Progenitor cell of endocrine pancreas (in vitro differentiated cells): ENCODE measurements around the gene ARHGAP23. TPM values are rescaled to one million over a fixed set of nuclear protein-coding genes. Genes with fewer than 3 reads are reported as not detected.
"Not testable (repeated sequence)": the region's sequence is repeated elsewhere in the genome, so short reads cannot be mapped to it uniquely, and the experiment has no call there.

Experiments
- DNase-seq: peaks from one replicate; pipeline ENCODE4 v3.0.0; 2021; ENCODE audit warnings: low spot score; ENCODE audit not compliant: unreplicated experiment
- H3K27ac Mint-ChIP-seq: 2 replicates; pipeline ENCODE4 v1.8.0; 2021; ENCODE audit warnings: mild to moderate bottlenecking, moderate library complexity, mixed read lengths
- H3K27me3 Mint-ChIP-seq: 2 replicates; pipeline ENCODE4 v1.8.0; 2021; ENCODE audit warnings: mixed read lengths
- H3K36me3 Mint-ChIP-seq: 2 replicates; pipeline ENCODE4 v1.8.0; 2022; ENCODE audit warnings: mixed read lengths; ENCODE audit not compliant: insufficient read depth
- H3K4me1 Mint-ChIP-seq: 2 replicates; pipeline ENCODE4 v1.8.0; 2021; ENCODE audit warnings: low read depth, mixed read lengths
- H3K4me3 Mint-ChIP-seq: 2 replicates; pipeline ENCODE4 v1.8.0; 2021; ENCODE audit warnings: low read depth, mild to moderate bottlenecking, moderate library complexity, mixed read lengths
- H3K9me3 Mint-ChIP-seq: 2 replicates; pipeline ENCODE4 v1.8.0; 2021; ENCODE audit warnings: low read depth, mixed read lengths
- CTCF ChIP-seq: fragments of 200-600 bp; sonication (generic); IDR thresholded peaks from one replicate; pipeline ENCODE4 v1.5.0; 2021; ENCODE audit warnings: antibody characterized with exemption, mild to moderate bottlenecking; ENCODE audit not compliant: unreplicated experiment
- total RNA-seq: library from RNA; stranded (reverse); gene quantifications from 2 replicates; pipeline ENCODE4 v1.2.1, GENCODE V29; 2021

ARHGAP23 gene
- total RNA-seq, 1 donor from 2014 or later, result 2.9 TPM

DNA sequence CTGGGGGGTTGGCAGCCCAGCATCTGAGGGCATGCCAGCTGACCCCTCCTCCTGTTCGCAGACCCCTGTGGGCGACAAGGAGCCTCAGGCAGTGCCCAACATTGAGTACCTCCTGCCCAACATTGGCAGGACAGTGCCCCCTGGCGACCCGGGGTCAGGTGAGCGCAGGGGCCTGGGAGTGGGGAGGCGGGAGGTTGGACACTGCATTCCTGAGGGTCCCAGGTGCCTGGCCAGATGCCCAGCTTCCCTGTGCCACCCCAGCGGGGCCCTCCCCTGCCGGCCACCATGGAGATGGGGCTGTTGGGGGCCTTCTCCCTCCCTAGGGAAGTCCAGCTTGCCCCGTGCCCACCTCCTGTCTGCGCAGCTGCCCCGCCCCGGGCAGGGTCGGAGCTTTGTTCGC is 70.1 kb downstream of the ARHGAP23 start:
- Mint-ChIP-seq H3K27me3 (peaks cover 5% of the 10 kb centered on the region), H3K4me1 (no peaks in the 10 kb centered on the region), H3K9me3 (peaks cover 6% of the 10 kb centered on the region), H3K4me3 (no peak overlapping the region), H3K27ac (no peak overlapping the region), H3K36me3 (peaks cover 1% of the 10 kb centered on the region)
- no peak for DNase-seq
- no peak for TF ChIP-seq CTCF

GRCh38 chr17:38499230-38499629 is 71.0 kb downstream of the ARHGAP23 start:
- not testable (repeated sequence) for H3K36me3 Mint-ChIP-seq, H3K4me3 Mint-ChIP-seq, DNase-seq, H3K4me1 Mint-ChIP-seq, H3K27me3 Mint-ChIP-seq, H3K27ac Mint-ChIP-seq, H3K9me3 Mint-ChIP-seq

DNA sequence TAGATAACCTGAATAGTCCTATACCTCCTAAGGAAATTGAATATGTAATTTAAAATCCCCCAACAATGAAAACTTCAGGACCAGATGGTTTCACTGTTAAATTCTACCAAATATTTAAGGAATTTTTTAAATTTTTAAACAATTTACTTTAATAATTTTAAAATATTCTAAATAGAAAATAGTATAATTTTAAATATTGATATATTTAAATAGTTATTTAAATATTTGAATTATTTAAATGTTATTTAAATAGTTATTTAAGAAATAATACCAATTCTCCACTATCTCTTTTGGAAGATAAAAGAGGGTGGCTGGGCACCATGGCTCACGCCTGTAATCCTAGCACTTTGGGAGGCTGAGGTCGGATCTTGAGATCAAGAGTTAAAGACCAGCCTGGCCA is 73.5 kb downstream of the ARHGAP23 start:
- not testable (repeated sequence) for H3K9me3 Mint-ChIP-seq, DNase-seq, H3K27ac Mint-ChIP-seq, H3K4me3 Mint-ChIP-seq, H3K36me3 Mint-ChIP-seq, H3K4me1 Mint-ChIP-seq, H3K27me3 Mint-ChIP-seq

GRCh38 chr17:38503286-38503913 is 75.1 kb downstream of the ARHGAP23 start:
- not testable (repeated sequence) for H3K9me3 Mint-ChIP-seq, H3K4me1 Mint-ChIP-seq, H3K4me3 Mint-ChIP-seq, H3K36me3 Mint-ChIP-seq, DNase-seq, H3K27ac Mint-ChIP-seq
- H3K27me3 Mint-ChIP-seq, result peaks cover 21% of the 10 kb centered on the region

DNA sequence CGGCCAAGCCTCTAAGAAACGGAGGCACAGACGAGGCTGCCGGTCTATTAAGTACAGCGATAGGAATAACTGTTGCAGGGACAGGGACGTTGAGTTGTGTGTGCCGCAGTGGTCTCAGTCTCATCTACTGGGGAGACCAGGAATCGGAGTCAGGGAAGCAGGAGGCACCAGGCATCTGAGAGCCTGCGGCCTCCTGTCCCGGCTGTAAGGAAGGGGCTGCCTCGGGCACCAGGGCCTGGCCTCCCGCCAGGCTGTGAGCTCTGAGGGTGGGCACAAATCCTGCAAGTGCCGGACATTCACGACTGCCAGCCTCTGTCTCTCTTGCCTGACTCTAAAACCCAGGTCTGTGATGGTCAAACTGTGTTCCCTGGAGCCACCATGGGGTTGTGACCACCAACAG is 76.0 kb downstream of the ARHGAP23 start:
- DNase-seq, result no peak
- Mint-ChIP-seq H3K9me3 (no peaks in the 10 kb centered on the region), H3K4me1 (no peaks in the 10 kb centered on the region), H3K27ac (no peak overlapping the region), H3K27me3 (peaks cover 29% of the 10 kb centered on the region), H3K36me3 (no peaks in the 10 kb centered on the region), H3K4me3 (no peak overlapping the region)
- no peak for TF ChIP-seq CTCF

GRCh38 chr17:38507436-38507835 is 79.2 kb downstream of the ARHGAP23 start:
- Mint-ChIP-seq H3K4me1 (peaks cover 5% of the 10 kb centered on the region), H3K9me3 (no peaks in the 10 kb centered on the region), H3K27me3 (peaks cover 51% of the 10 kb centered on the region), H3K27ac (no peak overlapping the region), H3K4me3 (no peak overlapping the region), H3K36me3 (no peaks in the 10 kb centered on the region)
- no peak for TF ChIP-seq CTCF
- no peak for DNase-seq

DNA sequence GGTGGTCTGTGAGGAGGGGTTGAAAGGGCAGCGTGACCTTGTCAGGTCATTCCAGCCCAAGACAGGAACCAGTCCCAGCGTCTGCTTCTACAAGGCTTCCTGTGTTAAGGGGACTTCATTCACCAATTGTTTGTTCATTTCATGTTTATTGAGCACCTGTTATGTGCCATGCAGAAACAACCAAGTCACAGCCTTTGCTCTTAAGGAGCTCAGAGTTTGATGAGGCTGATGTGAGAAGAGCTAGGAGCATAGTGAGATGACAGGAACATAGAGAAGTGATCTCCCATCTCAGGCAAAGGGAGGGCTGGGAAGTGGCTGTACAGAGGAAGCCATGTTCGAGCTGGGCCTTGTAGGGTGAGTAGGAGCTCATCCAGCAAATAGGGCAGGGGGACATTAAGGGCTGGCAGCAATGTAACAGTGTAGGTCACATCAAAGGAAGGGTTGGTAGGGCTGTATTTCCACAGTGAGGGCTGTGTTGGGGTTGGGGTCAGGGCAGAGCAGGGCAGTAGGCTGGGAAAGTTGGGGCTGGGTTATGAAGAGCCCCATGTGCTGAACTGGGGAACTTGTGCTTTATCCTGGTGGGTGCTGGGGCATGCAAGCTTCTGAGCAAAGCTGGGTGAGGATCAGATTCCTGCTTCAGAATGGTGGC is 79.8 kb downstream of the ARHGAP23 start:
- H3K4me3 Mint-ChIP-seq, result no peak overlapping the region
- H3K4me1 Mint-ChIP-seq, result peaks cover 5% of the 10 kb centered on the region
- peak overlapping the region; percentile 79 for H3K27ac Mint-ChIP-seq
- no peak for DNase-seq
- no peak for TF ChIP-seq CTCF
- peaks cover 52% of the 10 kb centered on the region for H3K27me3 Mint-ChIP-seq
- H3K36me3 Mint-ChIP-seq, result no peaks in the 10 kb centered on the region
- H3K9me3 Mint-ChIP-seq, result no peaks in the 10 kb centered on the region
